Stimulated activated CD4-positive, alpha-beta T cell treated with anti-CD3 and anti-CD28 coated beads, Interleukin-12 subunit alpha, Interleukin-12 subunit beta, amount 100 ng/mL, for 4 hours (primary cell): ENCODE data around the gene ACACB.

Source experiments
- DNase-seq: peaks from one replicate; pipeline ENCODE4 v3.0.0-alpha.2; 2020

The ACACB gene

GRCh38 chr12:109115758-109116610 lies at the start of gene ACACB:
ACACB (plus strand) TSS chr12:109116587; CDS start chr12:109139406, 22,819 bp downstream.
- no peak for DNase-seq

DNA sequence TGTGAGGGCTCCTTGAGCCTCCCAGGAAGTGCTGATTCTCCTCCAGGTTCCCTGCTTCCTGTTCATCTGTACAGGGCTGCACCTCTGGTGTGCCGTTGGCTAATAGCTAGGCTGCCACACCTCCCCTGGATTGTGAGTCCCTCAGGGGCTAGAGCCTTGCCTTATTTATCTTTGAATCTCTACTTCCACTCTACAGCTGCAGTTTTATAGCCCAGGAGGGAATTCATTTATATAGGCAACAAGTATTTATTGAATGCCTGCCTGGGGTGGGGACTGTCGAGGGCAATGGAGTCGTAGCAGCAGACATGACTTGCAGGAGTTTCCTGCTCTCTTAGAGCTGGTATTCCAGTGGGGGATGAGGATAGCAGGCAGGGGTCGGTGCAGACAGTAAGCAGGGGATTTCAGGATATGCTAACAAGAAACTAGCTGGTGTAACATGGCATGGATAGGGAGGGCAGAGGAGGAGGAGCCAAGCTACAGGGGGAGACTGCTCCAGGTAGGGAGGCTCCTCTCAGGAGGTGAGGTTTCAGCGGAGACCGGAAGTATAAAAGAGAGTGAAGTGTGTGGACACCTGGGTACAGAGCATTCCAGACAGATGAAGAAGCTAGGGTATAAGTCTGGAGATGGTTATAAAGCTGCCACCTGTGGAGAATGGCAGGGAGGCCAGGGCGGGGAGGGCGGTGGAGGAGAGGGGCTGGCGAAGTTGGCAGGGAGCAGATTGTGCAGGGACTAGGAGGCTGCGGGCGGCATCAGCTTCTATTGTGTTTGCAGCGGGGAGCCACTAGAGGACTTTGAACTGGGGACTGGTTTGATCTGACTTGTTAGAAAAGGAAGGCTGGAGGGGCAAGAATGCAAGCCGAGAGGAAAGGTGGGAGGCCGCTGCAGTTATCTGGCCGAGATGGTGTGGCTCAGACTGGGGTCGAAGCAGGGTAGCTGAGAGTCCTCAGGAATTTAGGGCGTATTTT lies 46.8 kb upstream of the ACACB start:
- DNase-seq = no peak

DNA sequence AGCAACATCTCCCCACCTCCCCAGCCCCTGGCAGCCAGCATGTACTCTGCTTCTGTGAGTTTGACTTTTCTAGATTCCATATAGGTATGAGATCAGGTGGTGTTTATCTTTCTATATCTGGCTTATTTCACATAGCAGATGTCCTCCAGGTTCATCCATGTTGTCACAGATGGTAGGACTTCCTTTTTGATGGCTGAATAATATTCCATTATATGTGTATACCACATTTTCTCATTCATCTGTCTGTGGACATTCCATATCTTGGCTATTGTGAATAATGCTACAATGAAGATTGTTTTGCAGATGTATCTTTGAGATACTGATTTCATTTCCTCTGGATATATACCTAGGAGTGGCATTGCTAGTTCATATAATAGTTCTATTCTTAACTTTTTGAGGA lies 41.5 kb upstream of the ACACB start:
- DNase-seq = no peak

DNA sequence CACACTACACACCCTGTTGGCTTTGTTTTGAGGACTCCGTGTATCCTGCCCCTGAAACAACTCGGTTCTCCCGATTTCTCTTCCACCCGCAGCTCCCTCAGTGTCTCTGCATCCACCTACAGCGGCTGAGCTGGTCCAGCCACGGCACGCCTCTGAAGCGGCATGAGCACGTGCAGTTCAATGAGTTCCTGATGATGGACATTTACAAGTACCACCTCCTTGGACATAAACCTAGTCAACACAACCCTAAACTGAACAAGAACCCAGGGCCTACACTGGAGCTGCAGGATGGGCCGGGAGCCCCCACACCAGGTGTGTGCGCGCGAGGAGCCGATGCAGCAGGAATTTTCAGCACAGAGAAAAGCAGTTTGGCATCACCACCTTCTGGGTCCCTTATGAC lies 33.6 kb upstream of the ACACB start:
- no peak for DNase-seq

DNA sequence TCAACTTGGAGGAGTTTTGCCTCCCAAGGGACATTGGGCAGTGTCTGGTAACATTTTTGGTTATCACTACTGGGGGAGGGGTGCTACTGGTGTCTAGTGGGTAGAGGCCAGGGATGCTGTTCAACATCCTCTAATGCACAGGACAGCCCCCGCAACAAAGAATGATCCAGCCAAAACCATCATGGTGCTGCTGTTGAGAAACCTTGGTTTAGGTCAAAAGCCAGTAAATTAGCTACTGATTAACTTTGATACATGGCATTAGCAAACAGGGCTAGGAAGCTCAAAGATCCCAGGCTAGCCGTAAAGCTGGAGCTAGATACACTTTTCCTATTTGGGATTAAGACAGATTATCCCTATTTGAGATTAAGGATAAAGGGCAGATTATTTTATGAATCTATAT lies 32.0 kb upstream of the ACACB start:
- no peak for DNase-seq

GRCh38 chr12:109085590-109085989 lies 30.8 kb upstream of the ACACB start:
- DNase-seq = no peak

DNA sequence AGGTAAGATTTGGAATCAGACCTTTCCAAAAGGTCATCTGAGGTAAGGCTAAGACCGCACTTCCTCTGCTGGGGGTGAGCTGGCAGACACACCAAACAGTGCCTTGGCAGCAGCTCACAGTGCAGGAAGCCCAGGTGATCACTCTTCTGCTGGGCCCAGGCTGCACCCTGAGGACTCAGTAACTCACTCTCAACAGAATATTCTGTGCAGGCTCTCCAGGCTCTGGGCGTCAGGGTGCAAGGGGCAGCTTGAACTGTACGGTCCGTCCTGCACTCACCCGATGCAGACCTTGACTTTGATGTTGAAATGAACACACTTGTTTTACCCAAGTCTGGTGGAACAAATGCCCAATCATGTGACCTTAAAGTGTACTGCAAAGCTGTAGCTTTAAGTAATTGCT lies 29.1 kb upstream of the ACACB start:
- no peak for DNase-seq

DNA sequence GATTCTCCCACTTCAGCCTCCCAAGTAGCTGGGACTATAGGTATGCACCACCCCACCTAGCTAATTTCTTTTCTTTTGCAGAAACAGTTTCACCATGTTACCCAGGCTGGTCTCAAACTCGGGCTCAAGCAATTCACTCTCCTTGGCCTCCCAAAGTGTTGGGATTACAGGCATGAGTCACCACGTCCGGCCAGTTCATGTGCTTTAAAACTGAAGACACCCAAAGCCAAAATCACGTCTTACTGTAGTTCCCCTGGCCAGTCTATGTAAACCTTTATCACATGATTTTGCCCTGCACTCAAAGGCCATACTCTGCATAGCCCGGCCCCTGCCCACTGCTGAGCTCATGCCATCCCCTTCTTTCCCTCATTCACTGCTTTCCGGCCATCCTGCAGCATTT lies 27.6 kb upstream of the ACACB start:
- no peak for DNase-seq

- no peak for DNase-seq
Observed at GRCh38 chr12:109089683-109090082, 26.7 kb upstream of the ACACB start.

DNA sequence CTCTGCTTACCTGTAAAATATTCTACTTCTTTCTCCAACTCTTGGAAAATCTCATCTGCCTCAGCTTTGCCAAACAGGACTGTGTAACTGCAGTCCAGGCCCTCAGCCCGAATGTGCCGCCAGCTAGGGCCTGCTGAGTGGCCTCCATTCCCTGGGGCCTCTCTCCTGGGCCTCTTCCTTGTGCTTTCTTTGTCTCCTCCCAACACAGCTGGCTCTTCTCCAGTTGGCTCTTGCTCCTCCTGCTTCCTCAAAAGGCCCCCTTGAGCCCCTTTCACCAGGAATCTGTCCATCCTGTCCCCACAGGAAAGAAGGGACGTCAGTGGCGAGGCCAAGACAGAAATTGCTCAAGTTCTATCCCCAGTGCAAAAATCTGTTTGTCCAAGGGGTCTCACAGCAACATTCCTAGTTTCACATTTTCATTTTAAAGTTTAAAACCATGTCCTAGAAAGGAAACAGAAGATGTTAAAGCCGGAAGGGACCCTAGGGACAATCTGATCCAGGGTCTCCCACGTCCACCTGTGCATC lies 23.8 kb upstream of the ACACB start:
- no peak for DNase-seq

DNA sequence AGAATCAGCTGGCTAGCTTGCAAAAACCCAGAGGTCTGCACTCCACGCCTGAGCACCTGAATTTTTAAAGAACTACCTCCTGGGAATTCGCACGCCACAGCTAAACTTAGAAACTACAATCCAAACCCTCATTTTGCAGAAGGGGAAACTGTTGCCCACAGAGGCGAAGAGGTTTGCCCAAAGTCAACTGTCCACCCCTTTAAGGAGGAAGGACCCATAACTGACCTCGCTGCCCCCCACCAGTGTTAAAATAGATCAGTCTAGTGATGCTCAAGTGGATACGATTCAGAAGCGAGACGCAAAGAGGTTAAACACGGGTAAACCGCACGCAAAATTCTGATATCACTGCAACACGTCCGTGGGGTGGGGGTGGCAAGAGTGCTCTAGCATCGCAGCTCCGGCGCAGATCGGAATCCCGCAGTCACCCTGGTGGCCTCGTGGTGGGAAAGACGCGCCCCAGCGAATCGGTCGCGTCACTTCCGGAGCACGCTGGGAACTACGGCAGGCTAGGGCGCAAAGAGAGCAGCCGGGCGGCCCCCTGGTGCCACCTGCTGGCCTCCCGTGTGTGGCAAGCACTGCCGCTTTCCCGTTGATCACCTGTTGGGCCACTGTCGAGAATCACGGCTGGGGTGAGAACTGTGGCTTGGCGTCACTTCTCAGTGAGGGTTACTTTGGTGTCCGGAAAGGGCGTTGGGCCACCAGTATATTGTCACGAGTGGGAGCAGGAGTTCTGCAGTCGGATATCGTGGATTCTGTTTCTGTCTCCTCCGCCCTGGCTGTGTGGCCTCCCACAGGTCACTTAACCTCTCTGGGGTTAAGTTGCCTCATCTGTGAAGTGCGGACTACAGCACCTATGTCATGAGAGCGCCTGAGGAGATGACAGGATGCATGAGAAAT lies 23.1 kb upstream of the ACACB start, which contains the start of gene ALKBH2:
TSS of gene ALKBH2 (minus strand) at position 451 of the 897 bp plus-strand sequence. CDS start 686 bp downstream, outside the sequence.
- peak; percentile 94 for DNase-seq

GRCh38 chr12:109097140-109097434 lies 19.3 kb upstream of the ACACB start:
- no peak for DNase-seq

DNA sequence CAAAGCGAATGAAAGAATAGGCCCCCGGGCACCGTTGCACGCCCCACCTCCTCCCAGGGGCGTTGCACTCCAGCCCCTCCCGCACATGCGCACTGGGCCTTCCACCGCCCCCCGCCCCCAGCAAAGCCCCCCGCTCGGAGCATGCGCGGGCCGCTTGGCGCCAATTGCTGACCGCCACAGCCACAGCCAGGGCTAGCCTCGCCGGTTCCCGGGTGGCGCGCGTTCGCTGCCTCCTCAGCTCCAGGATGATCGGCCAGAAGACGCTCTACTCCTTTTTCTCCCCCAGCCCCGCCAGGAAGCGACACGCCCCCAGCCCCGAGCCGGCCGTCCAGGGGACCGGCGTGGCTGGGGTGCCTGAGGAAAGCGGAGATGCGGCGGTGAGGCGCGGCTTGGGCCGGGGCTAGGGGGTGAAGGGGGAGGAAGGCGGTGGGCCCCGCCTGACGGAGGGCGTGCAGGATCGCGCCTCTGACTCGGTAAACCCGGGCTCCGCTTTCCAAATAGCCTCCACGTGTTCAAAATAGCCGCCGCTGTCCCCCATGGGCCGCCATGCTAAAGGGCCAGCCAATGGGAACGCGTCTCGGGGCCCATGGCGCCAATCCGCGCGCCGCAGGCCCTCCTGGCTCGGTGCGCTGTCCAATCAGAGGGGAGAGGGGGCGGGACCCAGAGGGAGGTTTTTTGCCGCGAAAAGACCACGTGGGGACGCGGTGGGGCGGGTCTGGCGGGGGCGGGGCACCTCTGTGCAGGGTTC lies 18.8 kb upstream of the ACACB start, which contains the start of gene UNG:
TSS of gene UNG (plus strand) at position 163 of the 748 bp plus-strand sequence. CDS start at position 246, 83 bp downstream.
- peak; percentile 98 for DNase-seq

GRCh38 chr12:109098183-109098604 lies 18.2 kb upstream of the ACACB start:
- no peak for DNase-seq

DNA sequence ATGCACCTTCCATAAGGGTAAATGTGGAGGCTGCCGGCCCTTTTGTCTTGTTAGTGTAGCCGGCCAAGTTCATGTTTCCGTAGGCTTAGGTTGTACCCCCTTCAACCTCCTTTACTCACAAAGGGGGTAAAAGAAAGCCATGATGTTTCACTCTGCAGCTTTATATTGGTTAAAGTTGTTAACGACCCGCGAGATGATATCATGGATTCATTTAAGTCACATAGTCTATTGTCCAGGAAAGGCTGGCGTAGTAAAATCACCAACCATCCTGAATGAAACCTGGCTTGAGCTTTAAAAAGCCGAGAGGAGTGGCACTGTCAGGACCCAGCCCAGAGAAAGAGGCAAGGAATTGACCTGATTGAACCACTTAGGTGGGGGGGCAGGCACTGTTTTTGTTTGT lies 17.7 kb upstream of the ACACB start:
- no peak for DNase-seq

DNA sequence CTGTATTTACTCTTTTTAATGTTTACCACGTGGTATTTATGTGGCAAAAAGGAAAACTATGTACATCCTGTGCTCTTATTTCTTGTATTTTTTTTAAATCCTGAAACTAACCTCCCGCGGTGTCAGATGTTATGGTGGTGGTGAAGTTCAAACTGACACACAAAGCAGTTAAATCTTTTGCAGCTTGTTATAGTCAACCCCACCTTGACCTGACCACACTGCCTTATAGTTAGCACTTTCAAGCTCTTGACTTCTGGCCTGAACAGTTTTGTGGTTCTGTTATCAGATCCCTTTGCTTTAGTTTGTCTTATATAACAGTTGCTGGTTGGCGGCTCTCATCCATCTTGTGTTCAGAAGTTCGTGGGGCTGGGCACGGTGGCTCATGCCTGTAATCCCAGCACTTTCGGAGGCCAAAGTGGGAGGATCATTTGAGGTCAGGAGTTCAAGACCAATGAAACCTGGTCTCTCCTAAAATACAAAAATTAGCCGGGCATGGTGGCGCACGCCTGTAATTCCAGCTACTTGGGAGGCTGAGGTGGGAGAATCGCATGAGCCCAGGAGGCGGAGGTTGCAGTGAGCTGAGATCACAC lies 16.9 kb upstream of the ACACB start:
- no peak for DNase-seq

- no peak for DNase-seq
Observed at GRCh38 chr12:109100741-109101140, 15.6 kb upstream of the ACACB start.

DNA sequence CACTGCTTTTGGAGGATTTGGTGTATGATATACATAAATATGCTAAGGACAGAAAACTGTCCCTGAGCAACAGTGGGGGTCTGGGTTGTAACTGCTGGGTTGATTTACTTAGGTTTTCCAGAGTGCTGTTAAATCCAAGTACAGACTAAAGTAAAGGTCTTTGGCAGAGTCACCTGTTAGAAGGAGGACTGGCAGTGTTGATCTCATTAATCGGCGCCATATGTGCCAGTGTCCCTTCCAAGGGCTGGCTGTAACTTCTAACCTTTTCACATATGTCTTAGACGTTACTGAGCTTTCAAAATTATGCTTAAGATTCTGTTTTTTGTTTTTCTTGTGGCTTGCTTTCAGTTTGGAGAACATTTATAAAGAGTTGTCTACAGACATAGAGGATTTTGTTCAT lies 13.9 kb upstream of the ACACB start:
- DNase-seq = no peak

- no peak for DNase-seq
Observed at GRCh38 chr12:109105176-109105575, 11.2 kb upstream of the ACACB start.

DNA sequence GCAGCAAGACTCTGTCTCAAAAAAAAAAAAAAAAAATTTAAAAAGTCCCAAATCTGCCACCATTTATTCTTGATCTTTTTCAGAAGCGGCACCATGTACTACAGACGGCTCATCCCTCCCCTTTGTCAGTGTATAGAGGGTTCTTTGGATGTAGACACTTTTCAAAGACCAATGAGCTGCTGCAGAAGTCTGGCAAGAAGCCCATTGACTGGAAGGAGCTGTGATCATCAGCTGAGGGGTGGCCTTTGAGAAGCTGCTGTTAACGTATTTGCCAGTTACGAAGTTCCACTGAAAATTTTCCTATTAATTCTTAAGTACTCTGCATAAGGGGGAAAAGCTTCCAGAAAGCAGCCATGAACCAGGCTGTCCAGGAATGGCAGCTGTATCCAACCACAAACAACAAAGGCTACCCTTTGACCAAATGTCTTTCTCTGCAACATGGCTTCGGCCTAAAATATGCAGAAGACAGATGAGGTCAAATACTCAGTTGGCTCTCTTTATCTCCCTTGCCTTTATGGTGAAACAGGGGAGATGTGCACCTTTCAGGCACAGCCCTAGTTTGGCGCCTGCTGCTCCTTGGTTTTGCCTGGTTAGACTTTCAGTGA lies 6.5 kb upstream of the ACACB start:
- no peak for DNase-seq
